PC-9 (cell line): ENCODE data around the gene CNTNAP2. TPM values are rescaled to one million over a fixed set of nuclear protein-coding genes. Genes with fewer than 3 reads are reported as not detected.

ENCODE experiments used
- BruUV-seq: library from RNA; stranded (reverse); fragments of 400-500 nt; replicated peaks from 2 replicates; lab custom pipeline; 2021; lab: Mats Ljungman, UMichigan
- CTCF ChIA-PET: fragments of 300-600 bp; sonication (Branson Sonifier 250); formaldehyde crosslinking; loops from one replicate; lab custom pipeline; 2022; ENCODE audit warnings: antibody characterized with exemption; lab: Charles Lee
- POLR2A ChIA-PET: fragments of 300-600 bp; sonication (Branson Sonifier 250); formaldehyde crosslinking; loops from one replicate; lab custom pipeline; 2022; ENCODE audit warnings: antibody characterized with exemption; ENCODE audit not compliant: unreplicated experiment; lab: Charles Lee
- DNase-seq, 2 experiments: peaks; one replicate each; pipeline versions ENCODE4 v3.0.0 to v3.0.0-alpha.2; 2015 to 2022; ENCODE audit warnings: mixed read lengths in 1 of 2
- H2AFZ ChIP-seq: fragments of 200-600 bp; sonication (generic); 2 replicates; pipeline ENCODE4 v1.8.1; 2017; ENCODE audit warnings: antibody characterized with exemption
- H3F3A ChIP-seq: fragments of 200-600 bp; sonication (generic); 2 replicates; pipeline ENCODE4 v1.8.1; 2017; ENCODE audit warnings: antibody characterized with exemption, mild to moderate bottlenecking, low read depth; ENCODE audit not compliant: insufficient read depth
- H3K27ac ChIP-seq: fragments of 200-600 bp; sonication (generic); 2 replicates; pipeline ENCODE4 v1.6.1; 2016; ENCODE audit warnings: mixed run types
- H3K27me3 ChIP-seq: fragments of 200-600 bp; sonication (generic); 2 replicates; pipeline ENCODE4 v1.6.1; 2016; ENCODE audit warnings: low read depth, mixed run types; ENCODE audit not compliant: insufficient read depth
- H3K36me3 ChIP-seq: fragments of 200-600 bp; sonication (generic); 2 replicates; pipeline ENCODE4 v1.6.1; 2016; ENCODE audit warnings: low read depth, mixed run types
- H3K4me1 ChIP-seq: fragments of 200-600 bp; sonication (generic); replicated peaks from 2 replicates; pipeline ENCODE4 v1.6.1; 2016; ENCODE audit warnings: mixed run types; ENCODE audit not compliant: insufficient read depth
- H3K4me2 ChIP-seq: fragments of 200-600 bp; sonication (generic); 2 replicates; pipeline ENCODE4 v1.6.1; 2017; ENCODE audit warnings: mixed run types
- H3K4me3 ChIP-seq: fragments of 200-600 bp; sonication (generic); 2 replicates; pipeline ENCODE4 v1.6.1; 2016; ENCODE audit warnings: mixed run types
- H3K79me2 ChIP-seq: fragments of 200-600 bp; sonication (generic); 2 replicates; pipeline ENCODE4 v1.6.1; 2017; ENCODE audit warnings: low read depth, mixed run types
- H3K9me2 ChIP-seq: fragments of 200-600 bp; sonication (generic); 2 replicates; pipeline ENCODE4 v1.8.1; 2017; ENCODE audit warnings: mild to moderate bottlenecking; ENCODE audit not compliant: insufficient read depth
- H3K9me3 ChIP-seq: fragments of 200-600 bp; sonication (generic); 2 replicates; pipeline ENCODE4 v1.8.1; 2016; ENCODE audit warnings: low read depth; ENCODE audit not compliant: insufficient read depth
- H4K20me1 ChIP-seq: fragments of 200-600 bp; sonication (generic); 2 replicates; pipeline ENCODE4 v1.8.1; 2017; ENCODE audit not compliant: insufficient read depth
- CTCF ChIP-seq: fragments of 200-600 bp; sonication (generic); conservative IDR thresholded peaks from 2 replicates; pipeline ENCODE4 v1.6.1; 2017; ENCODE audit warnings: mixed run types, antibody characterized with exemption, mild to moderate bottlenecking, moderate library complexity
- EZH2 ChIP-seq: fragments of 200-600 bp; sonication (generic); IDR thresholded peaks from 2 replicates; pipeline ENCODE4 v1.8.0; 2017; ENCODE audit warnings: antibody characterized with exemption, low read depth
- intact Hi-C: fragments of 100-400 bp; cut with micrococcal nuclease; formaldehyde crosslinking; loops from one replicate; pipeline ENCODE4 v1.10.0; 2022; ENCODE audit not compliant: unreplicated experiment
- total RNA-seq: library from RNA; stranded (reverse); gene quantifications from 2 replicates; pipeline ENCODE4 v1.2.3, GENCODE V29; 2021

Gene CNTNAP2
- total RNA-seq, 1 experiment from 2014 or later = not detected

GRCh38 chr7:147678943-147679342 is 1562.3 kb downstream of the CNTNAP2 start:
- Histone ChIP-seq H3K4me2 (no peak overlapping the region), H3K4me1 (no peaks in the 10 kb centered on the region), H3K9me3 (no peaks in the 10 kb centered on the region), H2AFZ (no peak overlapping the region), H4K20me1 (no peaks in the 10 kb centered on the region), H3F3A (no peaks in the 10 kb centered on the region), H3K36me3 (no peaks in the 10 kb centered on the region), H3K27ac (no peak overlapping the region), H3K27me3 (no peaks in the 10 kb centered on the region), H3K79me2 (no peaks in the 10 kb centered on the region), H3K9me2 (no peaks in the 10 kb centered on the region), H3K4me3 (no peak overlapping the region)
- no peak for DNase-seq
- intact Hi-C loops = no loop called here
- BruUV-seq = no TSS peak
- ChIA-PET CTCF (no interaction called here), POLR2A (no interaction called here)
- TF ChIP-seq EZH2 (no peak), CTCF (no peak)

GRCh38 chr7:147681530-147681929 is 1564.9 kb downstream of the CNTNAP2 start:
- no peaks in the 10 kb centered on the region for H3K27me3 ChIP-seq
- CTCF ChIA-PET = no interaction called here
- intact Hi-C loops = no loop called here
- no peak overlapping the region for H3K27ac ChIP-seq
- H3K36me3 ChIP-seq = no peaks in the 10 kb centered on the region
- H3K9me3 ChIP-seq = no peaks in the 10 kb centered on the region
- no peaks in the 10 kb centered on the region for H3K79me2 ChIP-seq
- POLR2A ChIA-PET = no interaction called here
- H4K20me1 ChIP-seq = no peaks in the 10 kb centered on the region
- H3F3A ChIP-seq = no peaks in the 10 kb centered on the region
- H3K9me2 ChIP-seq = no peaks in the 10 kb centered on the region
- no peak overlapping the region for H3K4me3 ChIP-seq
- BruUV-seq = no TSS peak
- H2AFZ ChIP-seq = no peak overlapping the region
- TF ChIP-seq CTCF = no peak
- TF ChIP-seq EZH2 = no peak
- H3K4me1 ChIP-seq = no peaks in the 10 kb centered on the region
- H3K4me2 ChIP-seq = no peak overlapping the region
- no peak for DNase-seq

- Histone ChIP-seq H2AFZ (no peak overlapping the region), H3K79me2 (no peaks in the 10 kb centered on the region), H4K20me1 (no peaks in the 10 kb centered on the region), H3F3A (no peaks in the 10 kb centered on the region), H3K4me3 (no peak overlapping the region), H3K27ac (no peak overlapping the region), H3K4me1 (no peaks in the 10 kb centered on the region), H3K9me2 (0 out of 2 replicates have a peak, but pooled peaks cover under 1% of the 10 kb centered on the region), H3K4me2 (no peak overlapping the region), H3K27me3 (no peaks in the 10 kb centered on the region), H3K36me3 (no peaks in the 10 kb centered on the region), H3K9me3 (no peaks in the 10 kb centered on the region)
- no peak for TF ChIP-seq CTCF
- no peak for TF ChIP-seq EZH2
- intact Hi-C loops = no loop called here
- BruUV-seq = no TSS peak
- ChIA-PET POLR2A (no interaction called here), CTCF (no interaction called here)
- DNase-seq = no peak
These were observed 1584.1 kb downstream of the CNTNAP2 start for GRCh38 chr7:147700702-147701101.
